ENCODE data around the gene ITPK1. TPM values are rescaled to one million over a fixed set of nuclear protein-coding genes. Genes with fewer than 3 reads are reported as not detected.
"Not testable (repeated sequence)": the region's sequence is repeated elsewhere in the genome, so short reads cannot be mapped to it uniquely, and the experiment has no call there.

ITPK1 gene
- total RNA-seq, 2 donors from 2014 or later: 53.8 to 85.0 TPM

DNA sequence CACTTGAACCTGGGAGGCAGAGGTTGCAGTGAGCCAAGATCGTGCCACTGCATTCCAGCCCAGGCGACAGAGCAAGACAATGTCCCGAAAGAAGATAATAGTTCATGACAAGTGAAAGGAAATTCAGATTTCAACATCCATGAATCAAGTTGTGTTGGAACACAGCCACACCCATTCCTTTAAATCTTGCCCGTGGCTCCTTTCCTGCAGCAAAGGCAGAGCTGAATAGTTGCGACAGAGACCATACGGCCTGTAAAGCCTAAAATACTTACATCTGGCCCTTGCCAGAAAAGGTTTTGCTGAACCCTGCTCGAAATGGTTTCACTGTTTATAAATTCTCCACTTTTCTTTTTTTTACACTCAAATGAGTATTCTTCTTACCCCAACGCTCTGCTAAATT, 17.7 kb upstream of the ITPK1 start:
- H3K27ac ChIP-seq: no peak overlapping the region
- H3K36me3 ChIP-seq: no peaks in the 10 kb centered on the region
- DNase-seq (ENCODE audit: low spot score) (no peak), ATAC-seq (ENCODE audit: insufficient number of reproducible peaks, low FRiP score, low read depth) (no peak)
- H3K4me1 ChIP-seq (ENCODE audit: control insufficient read depth in 1 of 2, low read depth in 2 of 2): no peaks in the 10 kb centered on the region
- no peaks in the 10 kb centered on the region for H3K27me3 ChIP-seq (replicated peaks; ENCODE audit: insufficient read depth)
- H3K9me3 ChIP-seq: no peaks in the 10 kb centered on the region
- H3K4me3 ChIP-seq: no peak overlapping the region
- TF ChIP-seq, protein P1, sequence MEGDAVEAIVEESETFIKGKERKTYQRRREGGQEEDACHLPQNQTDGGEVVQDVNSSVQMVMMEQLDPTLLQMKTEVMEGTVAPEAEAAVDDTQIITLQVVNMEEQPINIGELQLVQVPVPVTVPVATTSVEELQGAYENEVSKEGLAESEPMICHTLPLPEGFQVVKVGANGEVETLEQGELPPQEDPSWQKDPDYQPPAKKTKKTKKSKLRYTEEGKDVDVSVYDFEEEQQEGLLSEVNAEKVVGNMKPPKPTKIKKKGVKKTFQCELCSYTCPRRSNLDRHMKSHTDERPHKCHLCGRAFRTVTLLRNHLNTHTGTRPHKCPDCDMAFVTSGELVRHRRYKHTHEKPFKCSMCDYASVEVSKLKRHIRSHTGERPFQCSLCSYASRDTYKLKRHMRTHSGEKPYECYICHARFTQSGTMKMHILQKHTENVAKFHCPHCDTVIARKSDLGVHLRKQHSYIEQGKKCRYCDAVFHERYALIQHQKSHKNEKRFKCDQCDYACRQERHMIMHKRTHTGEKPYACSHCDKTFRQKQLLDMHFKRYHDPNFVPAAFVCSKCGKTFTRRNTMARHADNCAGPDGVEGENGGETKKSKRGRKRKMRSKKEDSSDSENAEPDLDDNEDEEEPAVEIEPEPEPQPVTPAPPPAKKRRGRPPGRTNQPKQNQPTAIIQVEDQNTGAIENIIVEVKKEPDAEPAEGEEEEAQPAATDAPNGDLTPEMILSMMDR (IDR thresholded peaks at IDR 0.05): no peak

DNA sequence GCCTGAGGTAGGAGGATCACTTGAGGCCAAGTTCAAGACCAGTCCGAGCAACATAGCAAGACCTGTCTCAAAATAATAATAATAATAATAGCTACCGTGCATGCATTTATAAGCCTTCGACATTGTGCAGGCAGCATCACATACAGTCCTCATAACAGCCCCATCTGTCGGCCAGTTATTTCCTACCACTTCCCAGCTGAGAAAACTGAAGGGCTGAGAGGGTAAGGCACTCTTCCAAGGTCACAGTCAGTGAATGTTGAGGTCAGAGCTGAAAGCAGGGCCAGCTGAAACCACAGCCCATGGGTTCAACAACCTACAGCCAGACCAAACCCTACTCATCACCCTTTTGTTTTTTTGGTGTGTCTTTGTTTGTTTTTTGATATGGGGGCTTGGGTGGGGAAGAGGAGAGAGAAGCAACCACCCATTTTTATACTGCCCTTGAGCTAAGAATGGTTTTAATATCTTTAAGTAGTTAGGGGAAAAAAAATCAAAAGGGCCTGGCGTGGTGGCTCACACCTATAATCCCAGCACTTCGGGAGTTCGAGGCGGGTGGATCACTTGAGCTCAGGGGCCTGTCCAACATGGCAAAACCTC, 16.8 kb upstream of the ITPK1 start:
- no peak for DNase-seq (ENCODE audit: low spot score)
- H3K27ac ChIP-seq: no peak overlapping the region

DNA sequence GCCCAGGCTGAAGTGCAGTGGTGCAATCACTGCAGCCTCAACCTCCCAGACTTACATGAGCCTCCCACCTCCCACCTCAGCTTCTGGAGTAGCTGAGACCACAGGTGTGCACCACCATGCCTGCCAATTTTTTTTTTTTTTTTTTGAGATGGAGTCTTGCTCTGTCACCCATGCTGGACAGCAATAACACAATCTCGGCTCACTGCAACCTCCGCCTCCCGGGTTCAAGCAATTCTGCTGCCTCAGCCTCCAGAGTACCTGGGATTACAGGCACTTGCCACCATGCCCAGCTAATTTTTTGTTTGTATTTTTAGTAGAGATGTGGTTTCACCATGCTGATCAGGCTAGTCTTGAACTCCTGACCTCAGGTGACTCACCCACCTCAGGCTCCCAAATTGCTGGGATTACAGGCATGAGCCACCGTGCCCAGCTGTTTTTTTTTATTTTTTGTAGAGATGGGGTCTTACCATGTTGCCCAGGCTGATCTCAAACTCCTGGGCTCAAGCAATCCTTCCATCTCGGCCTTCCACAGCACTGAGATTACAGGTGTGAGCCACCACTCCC, 15.6 kb upstream of the ITPK1 start:
- DNase-seq (ENCODE audit: low spot score); H3K27ac ChIP-seq; ATAC-seq (ENCODE audit: insufficient number of reproducible peaks, low FRiP score, low read depth); H3K4me3 ChIP-seq; H3K27me3 ChIP-seq (replicated peaks; ENCODE audit: insufficient read depth); H3K4me1 ChIP-seq (ENCODE audit: control insufficient read depth in 1 of 2, low read depth in 2 of 2); H3K36me3 ChIP-seq; H3K9me3 ChIP-seq: not testable (repeated sequence)

More for the DNA sequence above, 16.8 kb upstream of the ITPK1 start:
- Histone ChIP-seq H3K36me3 (no peaks in the 10 kb centered on the region), H3K4me1 (ENCODE audit: control insufficient read depth in 1 of 2, low read depth in 2 of 2) (no peaks in the 10 kb centered on the region), H3K9me3 (no peaks in the 10 kb centered on the region), H3K4me3 (no peak overlapping the region), H3K27me3 (replicated peaks; ENCODE audit: insufficient read depth) (no peaks in the 10 kb centered on the region)
- TF ChIP-seq, protein P1 (IDR thresholded peaks at IDR 0.05): no peak
- ATAC-seq (ENCODE audit: insufficient number of reproducible peaks, low FRiP score, low read depth): no peak

DNA sequence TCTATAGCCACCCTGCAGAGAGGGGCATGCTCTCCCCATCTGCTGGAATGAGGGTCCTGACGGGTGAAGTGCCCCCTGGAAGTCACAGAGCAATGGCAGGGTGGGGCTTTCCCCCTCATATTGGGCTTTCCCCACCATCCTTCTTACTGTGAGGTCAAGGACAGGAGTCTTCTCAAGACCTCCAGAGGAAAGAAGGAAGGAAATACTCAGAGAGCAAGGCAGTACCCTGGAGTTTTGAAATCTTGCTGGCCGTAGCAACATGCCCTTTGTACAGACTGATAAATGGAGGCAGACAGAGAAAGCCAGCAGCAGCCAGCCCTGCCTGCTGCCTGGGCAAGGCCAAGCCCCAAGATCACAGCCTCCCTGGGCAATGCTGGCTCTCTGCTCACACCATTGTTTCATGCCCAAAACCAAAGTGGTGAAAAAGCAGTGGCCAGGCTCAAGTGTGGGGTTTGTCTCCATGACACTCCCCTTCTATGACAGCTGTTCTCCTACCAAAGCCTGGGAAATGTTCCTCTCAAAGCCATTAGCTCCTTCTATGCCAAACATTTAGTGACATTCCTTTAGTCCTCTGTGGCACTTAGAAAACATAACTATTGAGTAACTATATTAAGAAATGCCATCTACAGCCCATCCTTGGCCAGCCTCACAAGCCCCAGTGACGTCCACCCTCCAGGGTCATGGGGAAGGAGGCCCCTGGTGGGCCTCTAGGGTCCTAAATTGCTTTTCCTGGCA, 13.2 kb upstream of the ITPK1 start:
- no peak overlapping the region for H3K27ac ChIP-seq
- H3K36me3 ChIP-seq: no peaks in the 10 kb centered on the region
- TF ChIP-seq, protein P1 (IDR thresholded peaks at IDR 0.05): no peak

GRCh38 chr14:93126111-93126510, 10.4 kb upstream of the ITPK1 start:
- no peak overlapping the region for H3K4me3 ChIP-seq
- no peaks in the 10 kb centered on the region for H3K4me1 ChIP-seq (ENCODE audit: control insufficient read depth in 1 of 2, low read depth in 2 of 2)
- H3K9me3 ChIP-seq: no peaks in the 10 kb centered on the region
- TF ChIP-seq, protein P1 (IDR thresholded peaks at IDR 0.05): no peak
- H3K36me3 ChIP-seq: no peaks in the 10 kb centered on the region
- ATAC-seq (ENCODE audit: insufficient number of reproducible peaks, low FRiP score, low read depth): no peak
- H3K27me3 ChIP-seq (replicated peaks; ENCODE audit: insufficient read depth): no peaks in the 10 kb centered on the region
- no peak overlapping the region for H3K27ac ChIP-seq
- DNase-seq (ENCODE audit: low spot score): no peak

More for the DNA sequence above, 13.2 kb upstream of the ITPK1 start:
- no peaks in the 10 kb centered on the region for H3K9me3 ChIP-seq
- H3K27me3 ChIP-seq (replicated peaks; ENCODE audit: insufficient read depth): no peaks in the 10 kb centered on the region
- no peak overlapping the region for H3K4me3 ChIP-seq
- H3K4me1 ChIP-seq (ENCODE audit: control insufficient read depth in 1 of 2, low read depth in 2 of 2): no peaks in the 10 kb centered on the region
- DNase-seq (ENCODE audit: low spot score): no peak
- no peak for ATAC-seq (ENCODE audit: insufficient number of reproducible peaks, low FRiP score, low read depth)
